HG02763 (cell line): ENCODE data around the gene CYTH2.

Experiments used
- ATAC-seq: cut with Tn5 transposase; IDR thresholded peaks from one replicate; pipeline ENCODE4 v1.9.1; 2021; ENCODE audit warnings: mild to moderate bottlenecking, moderate library complexity; ENCODE audit not compliant: unreplicated experiment

Gene CYTH2

DNA sequence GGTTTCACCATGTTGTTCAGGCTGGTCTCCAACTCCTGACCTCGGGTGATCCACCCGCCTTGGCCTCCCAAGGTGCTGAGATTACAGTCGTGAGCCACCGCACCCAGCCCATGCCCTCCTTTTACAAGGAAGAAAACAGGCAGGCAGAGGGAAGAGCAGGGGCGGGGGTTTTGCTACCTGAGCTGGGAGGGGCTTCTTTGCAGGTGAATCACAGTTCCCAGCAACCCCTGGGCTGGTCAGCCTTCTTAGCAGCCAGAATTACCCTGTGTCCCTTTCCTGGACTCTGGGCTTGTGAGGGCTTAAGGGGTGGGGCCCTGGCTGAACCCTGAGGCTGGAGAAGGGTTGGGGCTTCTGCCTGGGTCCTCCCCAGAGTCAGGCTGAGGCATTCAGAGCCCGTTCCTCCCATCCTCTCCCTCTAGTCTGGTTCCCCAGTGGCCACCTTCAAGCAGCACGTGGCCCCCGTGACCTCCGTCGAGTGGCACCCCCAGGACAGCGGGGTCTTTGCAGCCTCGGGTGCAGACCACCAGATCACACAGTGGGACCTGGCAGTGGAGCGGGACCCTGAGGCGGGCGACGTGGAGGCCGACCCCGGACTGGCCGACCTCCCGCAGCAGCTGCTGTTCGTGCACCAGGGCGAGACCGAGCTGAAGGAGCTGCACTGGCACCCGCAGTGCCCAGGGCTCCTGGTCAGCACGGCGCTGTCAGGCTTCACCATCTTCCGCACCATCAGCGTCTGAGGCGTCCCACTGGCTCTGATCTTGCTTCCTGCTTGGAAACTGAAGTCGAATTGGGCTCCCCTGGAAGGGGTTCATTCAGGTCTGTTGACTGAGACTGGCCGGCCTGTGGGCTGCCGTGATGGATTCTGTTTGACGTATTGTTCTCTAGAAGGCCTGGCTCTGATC is 16.6 kb upstream of the CYTH2 start:
- ATAC-seq, result no peak

DNA sequence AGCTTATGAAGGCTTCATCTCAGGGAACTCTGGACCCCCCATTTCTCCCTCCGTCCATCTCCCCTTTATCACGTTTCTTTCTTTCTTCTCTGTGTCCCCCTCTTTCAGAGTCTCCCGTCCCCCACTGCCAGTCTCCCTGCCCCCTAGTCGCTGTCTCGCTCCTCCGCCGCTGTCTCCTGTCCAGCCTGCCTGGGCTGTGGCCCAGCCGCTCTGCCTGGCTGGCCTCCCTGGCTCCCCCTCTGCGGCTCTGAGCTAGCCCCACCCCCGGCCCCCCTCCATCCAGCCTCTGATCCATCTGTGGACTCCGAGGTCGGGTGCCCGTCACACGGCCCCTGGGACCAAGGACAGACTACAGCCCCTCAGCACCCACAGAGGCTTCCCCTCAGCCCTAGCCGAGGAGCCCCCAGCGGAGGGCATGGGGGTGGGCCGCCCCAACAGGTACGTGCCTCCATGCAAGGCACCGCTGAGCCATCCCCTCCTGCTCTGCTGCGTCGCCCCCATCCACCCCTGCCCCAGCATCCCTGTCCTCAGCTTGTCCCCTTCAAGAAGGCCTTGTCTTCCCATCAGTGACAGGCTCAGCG is 14.9 kb upstream of the CYTH2 start:
- no peak for ATAC-seq

DNA sequence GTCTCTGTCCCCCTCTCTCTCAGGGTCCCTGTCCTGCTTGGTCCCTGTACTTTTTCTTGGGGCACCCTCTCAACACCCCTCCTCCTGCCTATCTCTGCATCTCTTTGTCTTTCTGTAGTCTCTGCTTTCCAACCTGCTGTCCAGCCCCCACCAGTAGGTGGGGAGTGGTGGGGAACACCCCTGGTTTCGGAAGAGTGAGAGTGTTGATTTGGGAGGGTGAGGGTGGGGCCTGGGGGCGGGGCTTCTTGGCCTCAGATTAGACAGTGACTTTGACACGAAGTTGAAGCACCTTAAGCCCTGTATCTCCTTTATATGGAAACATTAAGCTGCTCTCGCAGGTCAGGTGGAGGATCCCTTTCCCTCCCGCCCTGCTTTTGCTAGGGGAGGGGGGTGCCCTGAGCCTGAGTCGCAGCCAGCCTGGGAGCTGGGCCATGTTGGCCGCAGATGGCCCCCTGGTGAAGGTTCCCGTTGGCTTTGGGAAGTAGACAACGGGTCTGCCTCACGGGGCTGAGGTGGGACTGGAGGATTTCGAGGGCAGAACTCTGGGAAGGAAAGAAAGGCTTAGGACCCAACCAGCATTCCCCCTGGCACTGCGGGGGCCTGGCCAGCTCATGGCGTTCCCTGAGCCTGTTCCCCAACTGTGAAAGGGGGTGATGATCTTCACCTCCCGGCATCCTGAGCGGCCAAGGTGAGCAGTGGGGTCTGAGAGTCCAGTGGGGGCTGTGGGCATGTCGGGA is 13.8 kb upstream of the CYTH2 start, which contains the start of gene KCNJ14:
Gene KCNJ14, plus strand, starts transcription at position 404 of the 737 bp plus-strand sequence. CDS start 6,151 bp downstream, outside the sequence.
- ATAC-seq, result no peak

DNA sequence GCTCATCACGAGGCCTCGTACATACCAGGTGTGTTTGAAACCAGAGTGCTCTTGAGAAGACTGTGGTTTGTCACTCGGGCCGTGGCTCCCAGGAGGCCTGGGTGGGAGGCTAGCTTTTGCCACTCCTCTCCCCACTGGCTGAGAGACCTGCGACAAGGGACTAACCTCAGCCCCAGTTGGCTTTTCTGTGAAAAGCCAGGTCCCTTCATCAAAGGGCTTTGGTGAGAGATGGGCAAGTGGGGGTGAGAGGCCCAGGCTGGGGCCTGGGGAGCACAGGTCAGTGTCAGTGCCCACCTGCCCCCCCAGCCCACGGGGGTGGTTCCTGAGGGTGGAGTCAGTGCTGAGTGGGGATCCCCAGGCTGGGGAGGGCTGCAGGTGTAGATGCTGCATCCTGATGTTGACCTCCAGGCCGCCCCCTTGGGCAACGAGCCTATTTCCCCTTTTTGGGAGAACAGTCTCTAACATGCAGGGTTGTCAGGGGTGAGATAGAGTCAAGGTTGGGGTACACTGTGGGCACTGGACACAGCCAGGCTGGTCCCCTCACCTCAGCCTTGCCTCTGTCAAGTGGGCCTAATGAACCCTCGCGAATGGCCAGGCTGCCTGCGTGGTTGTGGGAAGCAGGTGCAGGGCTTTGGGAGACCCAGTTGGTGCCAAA is 13.1 kb upstream of the CYTH2 start:
- no peak for ATAC-seq

DNA sequence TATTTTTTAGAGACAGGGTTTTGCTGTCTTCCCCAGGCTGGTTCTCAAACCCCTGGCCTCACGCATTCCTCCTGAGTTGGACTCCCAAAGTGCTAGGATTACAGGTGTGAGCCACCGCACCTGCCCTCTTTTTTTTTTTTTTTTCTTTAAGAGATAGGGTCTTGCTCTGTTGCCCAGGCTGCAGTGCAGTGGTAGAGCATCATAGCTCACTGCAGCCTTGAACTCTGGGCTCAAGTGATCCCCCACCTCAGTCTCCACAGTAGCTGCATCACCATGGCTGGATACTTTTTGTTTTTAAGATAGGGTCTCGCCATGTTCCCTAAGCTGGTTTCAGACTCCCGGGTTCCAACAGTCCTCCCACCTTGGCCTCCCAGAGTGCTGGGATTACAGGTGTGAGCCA is 12.3 kb upstream of the CYTH2 start:
- ATAC-seq, result no peak

DNA sequence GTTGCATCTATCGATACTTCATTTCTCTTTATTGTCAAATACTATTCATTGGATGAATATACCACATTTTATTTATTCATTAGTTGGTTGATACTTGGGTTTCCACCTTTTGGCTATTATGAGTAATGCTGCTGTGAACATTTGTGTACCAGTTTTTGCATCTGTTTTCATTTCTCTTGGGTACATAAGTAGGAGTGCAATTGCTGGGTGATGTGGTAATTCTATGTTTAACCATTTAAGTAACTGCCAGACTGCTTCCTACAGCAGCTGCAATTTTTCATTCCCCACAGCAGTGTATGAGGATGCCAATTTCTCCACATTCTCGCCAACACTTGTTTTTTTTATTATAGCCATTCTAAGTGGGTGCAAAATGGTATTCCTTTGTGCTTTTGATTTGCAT is 11.2 kb upstream of the CYTH2 start:
- no peak for ATAC-seq

DNA sequence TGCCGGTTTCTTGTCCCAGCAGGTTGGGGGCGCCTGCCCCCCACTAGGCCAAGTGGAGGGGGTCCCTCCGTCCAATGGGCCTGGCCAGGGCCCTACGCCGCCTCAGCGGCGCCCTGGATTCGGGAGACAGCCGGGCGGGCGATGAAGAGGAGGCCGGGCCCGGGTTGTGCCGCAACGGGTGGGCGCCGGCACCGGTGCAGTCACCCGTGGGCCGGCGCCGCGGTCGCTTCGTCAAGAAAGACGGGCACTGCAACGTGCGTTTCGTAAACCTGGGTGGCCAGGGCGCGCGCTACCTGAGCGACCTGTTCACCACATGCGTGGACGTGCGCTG is 7.6 kb upstream of the CYTH2 start:
- ATAC-seq, result no peak

DNA sequence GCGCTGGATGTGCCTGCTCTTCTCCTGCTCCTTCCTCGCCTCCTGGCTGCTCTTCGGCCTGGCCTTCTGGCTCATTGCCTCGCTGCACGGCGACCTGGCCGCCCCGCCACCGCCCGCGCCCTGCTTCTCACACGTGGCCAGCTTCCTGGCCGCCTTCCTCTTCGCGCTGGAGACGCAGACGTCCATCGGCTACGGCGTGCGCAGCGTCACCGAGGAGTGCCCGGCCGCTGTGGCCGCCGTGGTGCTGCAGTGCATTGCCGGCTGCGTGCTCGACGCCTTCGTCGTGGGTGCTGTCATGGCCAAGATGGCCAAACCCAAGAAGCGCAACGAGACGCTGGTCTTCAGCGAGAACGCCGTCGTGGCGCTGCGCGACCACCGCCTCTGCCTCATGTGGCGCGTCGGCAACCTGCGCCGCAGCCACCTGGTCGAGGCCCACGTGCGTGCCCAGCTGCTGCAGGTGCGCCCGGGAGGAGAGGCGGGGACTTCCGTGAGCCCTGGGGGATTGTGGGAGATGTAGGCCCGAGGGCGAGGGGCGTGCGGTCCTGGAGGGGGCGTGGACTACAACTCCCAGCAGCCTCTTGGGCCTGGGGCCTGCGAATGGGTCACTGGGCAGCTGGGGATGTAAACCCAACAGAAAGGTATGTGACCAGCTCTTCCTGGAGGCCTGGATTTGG is 7.0 kb upstream of the CYTH2 start:
- ATAC-seq, result no peak

DNA sequence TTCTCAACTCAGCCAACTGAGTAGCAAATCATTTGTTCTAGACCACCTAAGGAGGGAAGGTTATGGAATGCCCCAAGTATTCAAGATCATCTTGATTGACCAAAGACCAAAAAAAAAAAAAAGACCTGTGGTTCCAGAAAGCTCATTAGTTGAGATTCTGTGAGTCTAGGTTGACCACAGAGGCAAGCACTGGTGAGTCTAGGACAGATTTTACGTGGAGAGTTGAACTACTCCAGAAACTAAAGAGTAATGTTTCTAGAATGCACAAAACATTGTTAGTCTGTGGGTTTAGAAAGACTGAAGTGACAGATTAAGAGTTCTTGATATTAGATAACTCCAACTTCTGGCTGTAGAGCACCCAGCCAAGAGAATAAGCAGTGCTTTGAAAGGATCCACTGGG is 4.0 kb upstream of the CYTH2 start:
- no peak for ATAC-seq

DNA sequence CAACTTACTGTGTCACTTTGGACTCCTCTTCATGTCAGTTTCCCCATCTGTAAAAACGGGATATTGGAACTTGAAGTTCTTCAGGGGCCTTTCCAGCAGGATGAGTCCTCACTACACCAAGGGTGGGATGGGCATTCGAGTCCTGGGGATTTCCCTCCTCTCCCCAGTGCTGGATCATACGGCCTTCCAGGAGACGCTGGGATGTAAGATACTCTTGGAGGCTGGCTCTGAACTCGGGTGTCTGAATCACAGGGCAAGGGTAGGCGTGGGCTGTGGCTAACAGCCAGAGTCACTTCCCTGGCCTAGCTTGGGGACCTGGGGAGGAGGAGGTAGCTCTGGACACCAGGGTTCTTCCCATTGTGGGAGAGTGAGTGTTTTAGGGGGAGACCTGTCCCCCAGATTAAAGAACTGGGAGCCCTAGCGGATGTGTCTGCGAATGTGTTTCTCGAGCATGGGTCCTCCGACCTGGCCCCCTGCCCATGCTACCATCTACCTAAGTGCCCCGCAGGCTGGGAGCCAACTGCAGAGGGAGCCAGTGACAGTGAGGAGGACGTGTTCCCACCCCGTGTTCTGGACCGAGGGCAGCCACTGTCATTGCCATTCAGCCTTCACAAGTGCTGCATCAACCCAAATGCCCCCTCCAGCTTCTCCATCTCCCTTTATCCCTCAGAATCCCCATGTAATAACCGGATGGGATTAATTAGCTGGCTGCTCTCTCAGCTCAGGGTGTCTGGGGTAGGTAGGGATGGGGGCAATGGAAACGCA is 2.4 kb upstream of the CYTH2 start:
- no peak for ATAC-seq

DNA sequence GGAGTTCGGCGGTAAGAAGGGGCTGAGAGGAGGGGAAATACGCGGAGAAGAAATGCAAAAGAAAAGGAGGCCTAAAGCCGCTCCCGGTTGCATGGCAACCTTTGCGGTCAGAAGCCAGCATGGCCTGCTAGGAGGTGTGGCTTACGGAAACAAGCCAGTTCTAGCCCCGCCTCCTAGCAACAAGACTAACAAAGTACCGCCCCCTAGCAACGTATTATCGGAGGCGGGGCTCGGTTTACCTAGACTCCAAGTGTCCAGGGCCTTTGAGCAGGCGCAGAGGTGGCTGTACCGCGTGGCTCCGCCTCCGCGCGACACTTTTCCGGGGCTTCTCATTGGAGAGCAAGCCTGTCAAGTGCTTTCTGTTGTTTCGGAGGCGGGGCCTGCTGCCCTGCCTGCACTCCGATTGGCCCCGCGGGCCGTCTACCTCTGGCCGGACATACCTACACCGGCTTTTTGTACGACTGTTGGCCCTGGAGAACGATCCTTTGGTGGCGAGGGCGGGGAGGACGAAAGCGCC is 339 bp upstream of the CYTH2 start:
- peak; percentile 91 for ATAC-seq

DNA sequence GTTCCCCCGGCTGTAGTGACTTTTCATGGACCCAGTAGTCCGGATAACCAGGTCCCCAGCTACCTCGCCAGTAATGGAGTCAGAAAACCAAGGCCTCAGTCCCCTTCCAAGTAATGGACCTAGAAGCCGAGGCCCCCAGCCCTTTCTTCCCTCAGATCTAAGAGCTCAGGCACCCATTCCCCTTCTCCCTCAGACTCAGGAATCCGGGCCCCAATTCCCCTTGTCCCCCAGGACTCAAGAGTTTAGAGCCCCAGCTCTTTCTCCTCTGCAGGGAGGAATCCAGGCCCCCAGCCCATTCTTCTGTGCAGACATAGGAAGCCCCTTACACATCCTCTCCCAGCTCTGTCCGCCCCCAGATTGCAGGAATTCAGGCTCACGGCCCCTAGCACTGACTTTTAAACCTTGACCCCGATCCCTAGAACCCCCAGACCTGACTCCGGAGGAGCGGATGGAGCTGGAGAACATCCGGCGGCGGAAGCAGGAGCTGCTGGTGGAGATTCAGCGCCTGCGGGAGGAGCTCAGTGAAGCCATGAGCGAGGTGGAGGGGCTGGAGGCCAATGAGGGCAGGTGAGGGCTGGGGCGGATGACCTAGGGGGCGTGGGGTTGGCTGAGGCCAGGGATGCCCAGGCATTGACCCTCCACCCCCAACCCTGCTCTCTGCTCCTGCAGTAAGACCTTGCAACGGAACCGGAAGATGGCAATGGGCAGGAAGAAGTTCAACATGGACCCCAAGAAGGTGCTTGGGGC is 938 bp downstream of the CYTH2 start:
- no peak for ATAC-seq

DNA sequence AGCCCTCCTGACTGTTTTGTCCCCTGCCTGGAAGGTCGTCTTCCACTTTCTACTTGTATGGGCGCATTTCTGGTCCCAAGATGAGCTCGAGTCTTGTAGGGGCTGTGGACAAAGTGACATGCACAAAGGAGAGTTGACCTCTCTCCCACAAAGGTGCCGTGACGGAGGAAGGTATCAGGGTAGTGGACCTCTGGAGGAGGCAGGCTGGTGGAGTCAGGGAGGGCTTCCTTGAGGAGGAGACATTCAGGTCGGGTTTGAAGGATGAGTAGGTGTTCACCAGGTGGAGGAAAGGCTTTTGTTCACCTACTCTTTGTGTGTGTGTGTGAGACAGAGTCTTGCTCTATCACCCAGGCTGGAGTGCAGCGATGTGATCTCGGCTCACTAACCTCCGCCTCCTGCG is 1.7 kb downstream of the CYTH2 start:
- no peak for ATAC-seq

DNA sequence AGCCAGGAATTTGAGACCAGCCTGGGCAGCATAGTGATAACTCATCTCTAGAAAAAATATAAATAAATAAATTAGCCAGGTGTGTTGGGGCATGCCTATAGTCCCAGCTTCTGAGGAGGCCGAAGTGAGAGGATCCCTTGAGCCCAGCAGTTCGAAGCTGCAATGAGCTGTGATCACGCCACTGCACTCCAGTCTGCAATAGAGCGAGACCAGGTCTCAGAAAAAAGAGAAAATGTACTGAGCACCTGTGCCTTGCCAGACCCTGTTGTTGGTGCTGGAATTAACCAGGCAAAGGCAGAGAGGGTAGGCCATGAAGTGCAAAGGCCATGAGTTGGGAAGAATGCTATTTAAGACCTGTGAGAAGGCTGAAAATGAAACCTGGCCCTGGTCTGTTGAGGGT is 2.7 kb downstream of the CYTH2 start:
- no peak for ATAC-seq

DNA sequence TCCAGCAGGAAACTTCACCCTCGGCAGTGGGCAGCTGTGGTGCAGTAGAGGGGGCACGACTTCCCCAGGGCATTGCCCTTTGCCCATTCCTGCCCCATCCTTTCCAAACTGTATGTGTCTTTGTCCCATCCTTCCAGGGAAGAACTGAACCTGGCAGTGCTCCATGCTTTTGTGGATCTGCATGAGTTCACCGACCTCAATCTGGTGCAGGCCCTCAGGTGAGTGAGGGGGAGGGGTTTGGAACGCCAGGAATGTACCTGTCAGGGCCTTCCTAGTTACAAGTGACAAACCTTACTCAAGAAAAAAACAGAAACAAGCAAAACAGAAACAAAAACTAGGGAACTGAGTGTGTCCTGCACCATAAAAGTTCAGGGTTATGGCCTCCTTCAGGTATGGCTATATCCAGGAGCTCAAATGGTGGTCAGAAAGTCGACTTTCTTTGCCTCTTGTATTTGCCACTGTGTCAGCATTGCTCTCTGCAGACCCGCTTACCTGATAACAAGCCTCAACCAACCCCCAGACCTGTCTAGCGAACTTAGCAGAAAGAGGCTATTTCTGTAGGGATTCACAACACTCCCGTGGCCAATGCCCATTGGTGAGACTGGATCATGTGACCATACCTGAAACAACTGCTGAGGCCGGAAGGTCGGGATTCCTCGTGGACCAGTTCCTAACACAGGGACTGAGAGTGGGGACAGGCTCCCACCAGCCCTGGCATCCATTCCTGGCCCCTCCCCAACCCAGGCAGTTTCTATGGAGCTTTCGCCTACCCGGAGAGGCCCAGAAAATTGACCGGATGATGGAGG is 4.2 kb downstream of the CYTH2 start:
- ATAC-seq, result no peak

DNA sequence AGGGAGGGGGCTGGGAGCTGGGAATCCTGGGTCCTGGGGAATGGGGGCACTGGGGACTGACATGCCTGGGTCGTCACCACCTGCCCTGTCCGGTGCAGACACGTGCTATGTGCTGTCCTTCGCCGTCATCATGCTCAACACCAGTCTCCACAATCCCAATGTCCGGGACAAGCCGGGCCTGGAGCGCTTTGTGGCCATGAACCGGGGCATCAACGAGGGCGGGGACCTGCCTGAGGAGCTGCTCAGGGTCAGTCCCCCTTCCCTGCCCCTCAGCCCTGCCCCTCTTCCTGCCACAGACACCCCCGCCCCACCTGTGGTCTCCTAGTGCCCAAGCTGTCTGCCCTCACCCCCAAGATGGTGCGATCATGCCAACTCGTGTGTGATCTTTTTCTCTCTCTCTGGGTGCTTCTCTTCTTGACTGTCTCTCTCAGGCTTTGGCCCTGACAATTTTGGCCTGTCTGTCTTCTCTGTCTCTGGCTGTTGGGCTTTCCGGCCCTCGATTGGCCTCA is 5.0 kb downstream of the CYTH2 start:
- ATAC-seq, result no peak

DNA sequence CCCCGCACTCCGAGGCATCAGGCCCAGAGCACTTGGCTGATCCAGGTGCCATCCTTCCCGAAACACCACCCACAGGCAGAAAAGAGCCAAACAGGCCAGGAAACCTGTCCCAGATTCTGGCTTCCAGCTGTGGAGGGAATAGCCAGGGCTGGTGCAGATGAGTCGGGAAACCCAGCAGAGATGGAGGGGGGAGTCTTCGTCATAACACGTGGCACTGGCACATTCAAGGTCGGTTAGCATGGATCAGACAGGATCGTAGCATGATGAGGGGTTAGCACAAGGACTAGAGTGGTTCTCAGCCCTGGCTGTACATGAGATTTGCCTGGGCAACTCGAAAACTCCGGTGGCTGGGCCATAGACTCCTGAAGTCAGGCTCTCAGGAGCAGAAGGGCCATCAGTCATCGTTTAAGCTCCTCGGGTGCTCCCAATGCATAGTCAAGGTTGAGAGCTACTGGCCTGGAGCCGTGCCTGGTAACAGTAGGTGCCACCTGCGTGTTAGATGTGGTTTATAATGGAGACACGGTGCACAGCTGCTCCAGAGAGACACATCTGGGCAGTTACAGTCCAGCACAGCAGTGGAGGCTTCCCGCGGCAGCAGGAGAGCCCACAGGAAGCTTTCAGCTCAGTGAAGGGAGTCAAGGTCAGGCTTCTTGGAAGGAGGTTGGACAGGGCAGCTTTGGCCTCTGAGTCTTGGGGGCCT is 6.3 kb downstream of the CYTH2 start:
- no peak for ATAC-seq

DNA sequence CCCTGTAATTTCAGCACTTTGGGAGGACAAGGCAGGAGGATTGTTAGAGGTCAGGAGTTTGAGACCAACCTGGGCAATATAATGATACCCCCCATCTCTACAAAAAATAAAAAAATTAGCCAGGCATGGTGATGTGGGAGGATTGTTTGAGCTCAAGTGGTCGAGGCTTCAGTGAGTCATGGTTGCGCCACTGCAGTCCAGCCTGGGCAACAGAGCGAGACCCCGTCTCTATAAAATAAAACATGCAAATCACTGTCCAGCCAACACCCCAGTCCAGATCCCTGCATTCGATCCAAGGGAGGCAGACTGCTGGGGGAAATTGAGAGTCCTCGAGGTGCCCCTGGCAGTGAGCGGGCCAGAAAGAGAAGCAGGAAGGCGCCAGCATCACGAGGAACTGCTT is 7.0 kb downstream of the CYTH2 start:
- ATAC-seq, result no peak
